T-helper 22 cell (primary cell): Measurements from ENCODE around the gene P2RY14.
"Not testable (repeated sequence)": the region's sequence is repeated elsewhere in the genome, so short reads cannot be mapped to it uniquely, and the experiment has no call there.

Source experiments
- DNase-seq: peaks from one replicate; pipeline ENCODE4 v3.0.0-alpha.2; 2020; ENCODE audit warnings: low read depth

Gene P2RY14

GRCh38 chr3:151182349-151183079 is 95.8 kb downstream of the P2RY14 start:
- DNase-seq: no peak

- DNase-seq: no peak
Measured at GRCh38 chr3:151178208-151178845, 100.0 kb downstream of the P2RY14 start.

GRCh38 chr3:151175952-151176351 is 102.4 kb downstream of the P2RY14 start:
- no peak for DNase-seq

- DNase-seq: no peak
Measured at GRCh38 chr3:151174351-151174750, 104.0 kb downstream of the P2RY14 start.

- no peak for DNase-seq
Measured at GRCh38 chr3:151171145-151171757, 107.1 kb downstream of the P2RY14 start.

- not testable (repeated sequence) for DNase-seq
Measured at GRCh38 chr3:151169948-151170679, 108.2 kb downstream of the P2RY14 start.

GRCh38 chr3:151169262-151169947 is 108.9 kb downstream of the P2RY14 start:
- DNase-seq: no peak

- peak; percentile 53 for DNase-seq
Measured at GRCh38 chr3:151168269-151169094, 109.9 kb downstream of the P2RY14 start.

GRCh38 chr3:151166161-151166560 is 112.2 kb downstream of the P2RY14 start:
- DNase-seq: no peak

- no peak for DNase-seq
Measured at GRCh38 chr3:151165226-151165625, 113.1 kb downstream of the P2RY14 start.
